Measurements from ENCODE around the gene ANAPC15. TPM values are rescaled to one million over a fixed set of nuclear protein-coding genes. Genes with fewer than 3 reads are reported as not detected.

Gene ANAPC15
- total and polyA plus RNA-seq, 9 of the 15 experiments (the other 6 are each of a cell fraction or from before 2014, with no cell fraction given) = 53.0 to 254 (median 75.7) TPM

- CTCF ChIA-PET (ENCODE audit: low intra/inter-chr PET ratio) = no interaction called here
- peak; percentile 44 for FAIRE-seq
- TF ChIP-seq CBFB (CRISPR knock-in tag; IDR thresholded peaks at IDR 0.05) (peak; percentile 9; the same call in 1 of the 2 replicates), YBX1 (IDR thresholded peaks at IDR 0.05) (no peak), JUND (IDR thresholded peaks at IDR 0.05; ENCODE audit: borderline replicate concordance, low read depth, low read length) (no peak), JUND (tag; IDR thresholded peaks at IDR 0.05; ENCODE audit: borderline replicate concordance, low read depth, low read length) (peak; percentile 31; the same call in 1 of the 3 replicates), BACH1 (tag; IDR thresholded peaks at IDR 0.05) (peak; percentile 63; the same call in 1 of the 2 replicates), ZNF644 (tag; IDR thresholded peaks at IDR 0.05; ENCODE audit: low read depth) (0 out of 2 replicates have a peak, but pooled peaks have one; percentile 14), ZNF584 (CRISPR knock-in tag; IDR thresholded peaks at IDR 0.05; ENCODE audit: low read depth) (peak; percentile 32; the same call in 1 of the 2 replicates), BRD9 (IDR thresholded peaks at IDR 0.05; ENCODE audit: low read depth, partially characterized antibody) (peak; percentile 61), TEAD1 (CRISPR knock-in tag; IDR thresholded peaks at IDR 0.05) (0 out of 4 replicates have a peak, but pooled peaks of 1 of the 2 experiments have one; percentile 20), NFIX (CRISPR knock-in tag; IDR thresholded peaks at IDR 0.05; ENCODE audit: low read depth) (no peak), CREM (IDR thresholded peaks at IDR 0.05; ENCODE audit: low read depth) (no peak), CREB1 (IDR thresholded peaks at IDR 0.05) (no peak), CREB1 (CRISPR knock-in tag; IDR thresholded peaks at IDR 0.05) (no peak), ZNF212 (CRISPR knock-in tag; IDR thresholded peaks at IDR 0.05) (no peak), ZBTB17 (CRISPR knock-in tag; IDR thresholded peaks at IDR 0.05) (no peak), MBD2 (IDR thresholded peaks at IDR 0.05; ENCODE audit: borderline replicate concordance, low read depth) (no peak), ZC3H4 (CRISPR knock-in tag; IDR thresholded peaks at IDR 0.05; ENCODE audit: borderline replicate concordance) (no peak), HDAC8 (tag; IDR thresholded peaks at IDR 0.05) (peak; percentile 65; the same call in 1 of the 2 replicates), ID3 (CRISPR knock-in tag; IDR thresholded peaks at IDR 0.05) (no peak), ID3 (tag; IDR thresholded peaks at IDR 0.05) (0 out of 2 replicates have a peak, but pooled peaks have one; percentile 13), POLR2B (IDR thresholded peaks at IDR 0.05; ENCODE audit: low read depth, partially characterized antibody) (peak; percentile 7), HDAC2 (IDR thresholded peaks at IDR 0.05) (peak; percentile 9; the same call in 1 of the 2 replicates), NR4A1 (CRISPR knock-in tag; IDR thresholded peaks at IDR 0.05) (no peak), NR4A1 (tag; IDR thresholded peaks at IDR 0.05) (0 out of 2 replicates have a peak, but pooled peaks have one; percentile 14), NFRKB (IDR thresholded peaks at IDR 0.05; ENCODE audit: low read depth) (peak; percentile 66; the same call in 1 of the 2 replicates)
Measured at GRCh38 chr11:72103754-72104167, 8.7 kb downstream of the ANAPC15 start.

More at GRCh38 chr11:72103754-72104167, 8.7 kb downstream of the ANAPC15 start:
- Histone ChIP-seq H3K79me2 (ENCODE audit: control insufficient read depth, insufficient read depth, low read length) (peaks cover 43% of the 10 kb centered on the region), H3K4me1 (replicated peaks in 1 of 2; ENCODE audit: control insufficient read depth in 2 of 2, insufficient read depth in 2 of 2, low read length in 2 of 2) (peaks cover 10 to 39% of the 10 kb centered on the region in 2 experiments), H3K4me2 (ENCODE audit: insufficient read depth, low read length) (peak overlapping the region; percentile 95), H3K27me3 (ENCODE audit: control insufficient read depth in 2 of 2, insufficient read depth in 2 of 2, low read length in 2 of 2) (no peaks in the 10 kb centered on the region), H3K9me3 (replicated peaks; ENCODE audit: control insufficient read depth, insufficient read depth, low read depth, low read length) (no peaks in the 10 kb centered on the region), H4K20me1 (replicated peaks; ENCODE audit: control insufficient read depth, insufficient read depth, low read length) (no peaks in the 10 kb centered on the region), H3K9me1 (ENCODE audit: control insufficient read depth, insufficient read depth, low read length) (no peaks in the 10 kb centered on the region), H3K36me3 (ENCODE audit: control insufficient read depth, insufficient read depth, low read length) (peaks cover 37% of the 10 kb centered on the region), H3K4me3 (peak overlapping the region; percentile 14; the same call in 1 of the 2 replicates), H3K27ac (ENCODE audit: extremely low read depth, low read depth, low read length) (peak overlapping the region; percentile 96), H3K9ac (ENCODE audit: insufficient read depth in 1 of 2, low read depth in 2 of 2, low read length in 2 of 2) (peak overlapping the region; percentile 82; a peak in 3 of 4 replicates), H2AFZ (ENCODE audit: low read depth, low read length) (peak overlapping the region; percentile 75)
- TSS peak; percentile 97 for BruUV-seq (replicated peaks)
- intact Hi-C loops (cut with micrococcal nuclease) = loop anchor here (1.0 to 5.0 kb wide), 2 partner anchors 23 to 329 kb away; partner anchors contain the start of genes CLPB, LRRC51 and NUMA1
- ATAC-seq (no peak), DNase-seq (ENCODE audit: extremely low read depth in 1 of 4, low spot score in 3 of 4) (no peak)
- WGBS (ENCODE audit: insufficient coverage, low coverage, missing lambda C conversion rate) = 48% methylated on average over 11 of the region's 11 CpGs
- in situ Hi-C loops (cut with MboI) = no loop called here
- POLR2A ChIA-PET = interaction anchor here (1.0 kb wide), 1 partner anchor 73 kb away, joined by 3 read pairs; no protein-coding TSS in a partner anchor
